ENCODE results near the gene LDLRAD4.

Gene LDLRAD4

GRCh38 chr18:13597068-13597467, 378.5 kb downstream of the LDLRAD4 start:
- no peaks in the 10 kb centered on the region for H3K36me3 Mint-ChIP-seq (ENCODE audit: low read depth)
- TF ChIP-seq CTCF (IDR thresholded peaks at IDR 0.05; ENCODE audit: unreplicated experiment in 3 of 3) = no peak
- H3K27ac Mint-ChIP-seq = no peak overlapping the region
- H3K4me3 Mint-ChIP-seq = no peak overlapping the region
- no peaks in the 10 kb centered on the region for H3K27me3 Mint-ChIP-seq (ENCODE audit: low read depth)
- H3K4me1 Mint-ChIP-seq = no peaks in the 10 kb centered on the region
- H3K9me3 Mint-ChIP-seq = peaks cover 39% of the 10 kb centered on the region

GRCh38 chr18:13598591-13598990, 380.0 kb downstream of the LDLRAD4 start:
- Mint-ChIP-seq H3K4me1 (no peaks in the 10 kb centered on the region), H3K36me3 (ENCODE audit: low read depth) (no peaks in the 10 kb centered on the region), H3K27me3 (ENCODE audit: low read depth) (no peaks in the 10 kb centered on the region), H3K4me3 (no peak overlapping the region), H3K27ac (no peak overlapping the region), H3K9me3 (peaks cover 39% of the 10 kb centered on the region)
- TF ChIP-seq CTCF (IDR thresholded peaks at IDR 0.05; ENCODE audit: unreplicated experiment in 3 of 3) = no peak

GRCh38 chr18:13599031-13599430, 380.5 kb downstream of the LDLRAD4 start:
- no peaks in the 10 kb centered on the region for H3K4me1 Mint-ChIP-seq
- H3K9me3 Mint-ChIP-seq = peaks cover 39% of the 10 kb centered on the region
- H3K4me3 Mint-ChIP-seq = no peak overlapping the region
- no peaks in the 10 kb centered on the region for H3K36me3 Mint-ChIP-seq (ENCODE audit: low read depth)
- peaks cover 4% of the 10 kb centered on the region for H3K27me3 Mint-ChIP-seq (ENCODE audit: low read depth)
- H3K27ac Mint-ChIP-seq = no peak overlapping the region
- no peak for TF ChIP-seq CTCF (IDR thresholded peaks at IDR 0.05; ENCODE audit: unreplicated experiment in 3 of 3)

- Mint-ChIP-seq H3K9me3 (peaks cover 6% of the 10 kb centered on the region), H3K4me3 (no peak overlapping the region), H3K27me3 (ENCODE audit: low read depth) (peaks cover 11% of the 10 kb centered on the region), H3K27ac (no peak overlapping the region), H3K36me3 (ENCODE audit: low read depth) (no peaks in the 10 kb centered on the region), H3K4me1 (no peaks in the 10 kb centered on the region)
- TF ChIP-seq CTCF (IDR thresholded peaks at IDR 0.05; ENCODE audit: unreplicated experiment in 3 of 3) = no peak
These were observed 384.9 kb downstream of the LDLRAD4 start for GRCh38 chr18:13603304-13604019.

GRCh38 chr18:13604786-13605185, 386.2 kb downstream of the LDLRAD4 start:
- no peak overlapping the region for H3K27ac Mint-ChIP-seq

More at GRCh38 chr18:13604786-13605185, 386.2 kb downstream of the LDLRAD4 start:
- Mint-ChIP-seq H3K36me3 (ENCODE audit: low read depth) (no peaks in the 10 kb centered on the region), H3K4me1 (no peaks in the 10 kb centered on the region), H3K9me3 (no peaks in the 10 kb centered on the region), H3K27me3 (ENCODE audit: low read depth) (peaks cover 18% of the 10 kb centered on the region), H3K4me3 (no peak overlapping the region)
- no peak for TF ChIP-seq CTCF (IDR thresholded peaks at IDR 0.05; ENCODE audit: unreplicated experiment in 3 of 3)

Data from nephron (organoid).